SK-N-SH treated with all-trans-retinoic acid at 6 μM for 48 hours (cell line): ENCODE data around the gene CNPY3.

Experiments
- ATAC-seq: fragments of 200-7000 bp; cut with Tn5 transposase; 3 replicates; pipeline ENCODE4 v1.9.1; 2020; ENCODE audit warnings: mild to moderate bottlenecking, moderate library complexity
- ARNTL ChIP-seq: fragments of 450-650 bp; formaldehyde crosslinking; IDR thresholded peaks from 2 replicates; pipeline ENCODE4 v1.5.0; 2020; ENCODE audit warnings: low read depth, mild to moderate bottlenecking, moderate library complexity, borderline replicate concordance
- BACH2 ChIP-seq: fragments of 250-450 bp; sonication (Bioruptor Pico); IDR thresholded peaks from 2 replicates; pipeline ENCODE4 v1.9.0; 2021; ENCODE audit warnings: mild to moderate bottlenecking, borderline replicate concordance
- CSDC2 ChIP-seq: fragments of 250-450 bp; sonication (Bioruptor Pico); IDR thresholded peaks from 2 replicates; pipeline ENCODE4 v1.5.0; 2020; ENCODE audit warnings: mild to moderate bottlenecking, moderate library complexity
- ESRRG ChIP-seq: fragments of 250-450 bp; sonication (Bioruptor Pico); IDR thresholded peaks from 2 replicates; pipeline ENCODE4 v1.6.1; 2021; ENCODE audit warnings: mild to moderate bottlenecking
- GLIS3 ChIP-seq: fragments of 250-450 bp; sonication (Bioruptor Pico); IDR thresholded peaks from 2 replicates; pipeline ENCODE4 v1.5.0; 2020; ENCODE audit warnings: mild to moderate bottlenecking, moderate library complexity
- ISL1 ChIP-seq: fragments of 250-450 bp; sonication (Bioruptor Pico); IDR thresholded peaks from 2 replicates; pipeline ENCODE4 v2.1.2; 2022; ENCODE audit warnings: mild to moderate bottlenecking, moderate library complexity
- OSR1 ChIP-seq: fragments of 250-450 bp; sonication (Bioruptor Pico); IDR thresholded peaks from 2 replicates; pipeline ENCODE4 v1.8.0; 2022; ENCODE audit warnings: moderate library complexity, mild to moderate bottlenecking, inconsistent platforms
- PPARA ChIP-seq: fragments of 250-450 bp; sonication (Bioruptor Pico); IDR thresholded peaks from 2 replicates; pipeline ENCODE4 v1.5.0; 2020; ENCODE audit warnings: mild to moderate bottlenecking, borderline replicate concordance
- SNAI2 ChIP-seq: fragments of 250-450 bp; sonication (Bioruptor Pico); IDR thresholded peaks from 2 replicates; pipeline ENCODE4 v1.5.0; 2020; ENCODE audit warnings: mild to moderate bottlenecking, moderate library complexity
- TCF4 ChIP-seq: fragments of 250-450 bp; sonication (Bioruptor Pico); IDR thresholded peaks from 2 replicates; pipeline ENCODE4 v1.8.0; 2021; ENCODE audit warnings: mild to moderate bottlenecking, moderate library complexity, borderline replicate concordance
- ZFP3 ChIP-seq: fragments of 250-450 bp; sonication (Bioruptor Pico); IDR thresholded peaks from 2 replicates; pipeline ENCODE4 v1.5.0; 2020; ENCODE audit warnings: mild to moderate bottlenecking, moderate library complexity
- ZNF70 ChIP-seq: fragments of 450-650 bp; formaldehyde crosslinking; IDR thresholded peaks from 2 replicates; pipeline ENCODE4 v1.5.0; 2020; ENCODE audit warnings: mild to moderate bottlenecking, moderate library complexity
- ZNF8 ChIP-seq: fragments of 450-650 bp; formaldehyde crosslinking; IDR thresholded peaks from 2 replicates; pipeline ENCODE4 v1.5.0; 2020; ENCODE audit warnings: mild to moderate bottlenecking, moderate library complexity
- TF ChIP-seq, protein P1 (sequence below): fragments of 250-450 bp; sonication (Bioruptor Pico); IDR thresholded peaks from 2 replicates; pipeline ENCODE4 v1.8.0; 2021; ENCODE audit warnings: low read depth, mild to moderate bottlenecking, moderate library complexity, borderline replicate concordance
- TF ChIP-seq, protein P2 (sequence below): fragments of 250-450 bp; sonication (Bioruptor Pico); IDR thresholded peaks from 2 replicates; pipeline ENCODE4 v1.5.1; 2020; ENCODE audit warnings: low read depth, mild to moderate bottlenecking, moderate library complexity
- TF ChIP-seq, protein P3 (sequence below): fragments of 250-450 bp; sonication (Bioruptor Pico); IDR thresholded peaks from 2 replicates; pipeline ENCODE4 v1.5.0; 2020; ENCODE audit warnings: mild to moderate bottlenecking, moderate library complexity
- TF ChIP-seq, protein P4 (sequence below): fragments of 250-450 bp; sonication (Bioruptor Pico); IDR thresholded peaks from 2 replicates; pipeline ENCODE4 v1.5.1; 2021; ENCODE audit warnings: mild to moderate bottlenecking, moderate library complexity

CNPY3 gene

DNA sequence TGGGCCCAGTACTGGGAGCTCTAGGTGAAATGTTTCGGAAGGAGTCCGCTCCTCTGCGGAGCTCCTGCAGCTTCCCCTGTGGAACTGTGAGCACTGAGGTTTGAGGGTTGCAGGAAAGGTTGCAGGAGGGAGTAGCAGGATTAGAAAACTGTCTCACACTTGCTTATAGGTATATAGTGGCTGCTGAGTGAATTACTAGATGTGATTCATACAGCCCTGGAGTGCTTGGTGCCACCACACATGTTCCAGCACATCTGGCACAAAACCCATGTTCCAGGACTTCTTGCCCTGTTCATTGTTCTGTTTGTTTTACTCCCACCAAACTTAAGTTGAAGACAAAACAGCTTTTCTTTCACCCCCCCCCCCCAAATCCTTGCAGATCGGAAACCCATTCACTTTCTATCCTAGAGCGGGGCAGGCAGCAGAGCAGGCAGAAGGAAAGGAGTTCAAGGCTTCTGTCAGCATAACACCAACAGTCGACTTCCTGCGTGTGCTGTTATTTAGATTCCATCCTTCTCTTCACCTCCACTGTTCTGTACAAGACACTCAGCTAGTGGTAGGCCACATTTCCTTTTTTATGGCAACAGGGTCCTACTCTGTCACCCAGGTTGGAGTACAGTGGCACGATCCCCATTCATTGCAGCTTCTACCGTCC, 50.4 kb downstream of the CNPY3 start (continued):
- TF ChIP-seq, protein P1, sequence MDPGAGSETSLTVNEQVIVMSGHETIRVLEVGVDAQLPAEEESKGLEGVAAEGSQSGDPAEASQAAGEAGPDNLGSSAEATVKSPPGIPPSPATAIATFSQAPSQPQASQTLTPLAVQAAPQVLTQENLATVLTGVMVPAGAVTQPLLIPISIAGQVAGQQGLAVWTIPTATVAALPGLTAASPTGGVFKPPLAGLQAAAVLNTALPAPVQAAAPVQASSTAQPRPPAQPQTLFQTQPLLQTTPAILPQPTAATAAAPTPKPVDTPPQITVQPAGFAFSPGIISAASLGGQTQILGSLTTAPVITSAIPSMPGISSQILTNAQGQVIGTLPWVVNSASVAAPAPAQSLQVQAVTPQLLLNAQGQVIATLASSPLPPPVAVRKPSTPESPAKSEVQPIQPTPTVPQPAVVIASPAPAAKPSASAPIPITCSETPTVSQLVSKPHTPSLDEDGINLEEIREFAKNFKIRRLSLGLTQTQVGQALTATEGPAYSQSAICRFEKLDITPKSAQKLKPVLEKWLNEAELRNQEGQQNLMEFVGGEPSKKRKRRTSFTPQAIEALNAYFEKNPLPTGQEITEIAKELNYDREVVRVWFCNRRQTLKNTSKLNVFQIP (CRISPR knock-in tag) = no peak
- TF ChIP-seq BACH2 (no peak), TCF4 (CRISPR knock-in tag) (no peak)

DNA sequence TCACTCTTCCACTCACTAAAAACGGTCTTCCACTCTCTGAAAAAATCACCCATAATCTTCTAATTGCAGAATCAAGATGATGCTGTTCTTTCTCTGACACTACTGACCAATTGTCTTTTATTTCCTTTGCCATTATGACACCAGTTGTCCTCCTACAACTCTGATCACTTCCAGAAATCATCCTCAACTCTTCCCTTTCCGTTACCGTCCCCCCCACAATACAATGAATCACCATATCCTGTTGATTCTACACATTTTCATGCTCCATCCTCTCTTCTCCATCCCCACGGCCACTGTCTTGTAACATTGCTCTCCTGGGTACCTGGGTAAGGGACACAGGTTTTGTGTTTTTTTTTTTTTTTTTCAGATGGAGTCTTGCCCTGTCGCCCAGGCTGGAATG, 52.6 kb downstream of the CNPY3 start:
- no peak for ATAC-seq
- TF ChIP-seq SNAI2 (CRISPR knock-in tag) (no peak), PPARA (CRISPR knock-in tag) (no peak), TCF4 (CRISPR knock-in tag) (no peak), GLIS3 (CRISPR knock-in tag) (no peak)

DNA sequence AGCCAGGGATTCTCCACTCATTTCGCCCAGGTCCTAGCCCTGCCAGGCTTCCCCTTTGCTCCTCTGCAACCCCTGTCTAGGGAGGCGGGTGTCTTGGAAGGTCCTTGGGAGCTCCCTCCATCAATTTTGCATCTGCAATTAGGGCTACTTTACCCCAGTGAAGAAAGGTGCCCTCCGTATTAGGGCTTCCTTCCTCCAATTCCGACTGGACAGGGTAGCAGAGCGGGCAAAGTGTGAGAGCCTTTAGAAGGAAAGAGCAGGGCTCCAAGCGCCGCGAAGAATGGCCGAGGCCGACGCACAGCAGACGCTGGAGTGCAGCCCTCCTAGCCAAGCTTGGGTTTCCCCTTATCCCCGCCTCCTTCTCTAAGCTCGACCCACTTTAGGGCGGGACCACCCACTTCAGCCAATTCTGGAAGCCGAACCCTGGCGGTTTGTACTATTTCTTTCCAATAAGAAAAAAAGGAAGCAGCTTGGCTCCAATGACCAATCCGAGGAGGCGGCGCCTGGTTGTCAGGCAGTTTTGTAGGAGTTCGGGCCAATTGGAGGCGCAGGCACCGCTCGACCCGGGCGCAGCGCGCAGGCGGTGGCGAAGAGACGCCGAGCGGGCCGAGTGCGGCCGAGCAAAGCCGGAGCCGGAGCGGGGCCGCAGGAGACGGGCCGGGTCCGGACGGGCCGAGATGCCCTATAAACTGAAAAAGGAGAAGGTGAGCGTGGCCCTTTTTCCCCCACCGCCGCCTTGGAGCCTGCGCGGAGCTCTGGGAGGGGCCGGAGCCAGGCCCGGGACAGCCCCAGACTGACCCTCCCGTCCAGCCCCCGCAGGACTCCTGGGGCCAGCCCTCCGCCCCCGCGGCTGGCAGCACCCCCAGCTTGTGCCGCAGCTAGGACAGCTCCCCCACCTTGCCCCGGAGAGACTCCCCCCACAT, 55.0 kb downstream of the CNPY3 start, which contains the start of gene PPP2R5D:
Gene PPP2R5D, plus strand, starts transcription at position 570 of the 923 bp plus-strand sequence. Its CDS starts 108 bp downstream, at position 678.
- no peak for TF ChIP-seq GLIS3 (CRISPR knock-in tag)
- TF ChIP-seq ZFP3 (CRISPR knock-in tag) = no peak
- TF ChIP-seq SNAI2 (CRISPR knock-in tag) = no peak
- TF ChIP-seq, protein P2, sequence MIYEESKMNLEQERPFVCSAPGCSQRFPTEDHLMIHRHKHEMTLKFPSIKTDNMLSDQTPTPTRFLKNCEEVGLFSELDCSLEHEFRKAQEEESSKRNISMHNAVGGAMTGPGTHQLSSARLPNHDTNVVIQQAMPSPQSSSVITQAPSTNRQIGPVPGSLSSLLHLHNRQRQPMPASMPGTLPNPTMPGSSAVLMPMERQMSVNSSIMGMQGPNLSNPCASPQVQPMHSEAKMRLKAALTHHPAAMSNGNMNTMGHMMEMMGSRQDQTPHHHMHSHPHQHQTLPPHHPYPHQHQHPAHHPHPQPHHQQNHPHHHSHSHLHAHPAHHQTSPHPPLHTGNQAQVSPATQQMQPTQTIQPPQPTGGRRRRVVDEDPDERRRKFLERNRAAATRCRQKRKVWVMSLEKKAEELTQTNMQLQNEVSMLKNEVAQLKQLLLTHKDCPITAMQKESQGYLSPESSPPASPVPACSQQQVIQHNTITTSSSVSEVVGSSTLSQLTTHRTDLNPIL = no peak
- TF ChIP-seq, protein P3, sequence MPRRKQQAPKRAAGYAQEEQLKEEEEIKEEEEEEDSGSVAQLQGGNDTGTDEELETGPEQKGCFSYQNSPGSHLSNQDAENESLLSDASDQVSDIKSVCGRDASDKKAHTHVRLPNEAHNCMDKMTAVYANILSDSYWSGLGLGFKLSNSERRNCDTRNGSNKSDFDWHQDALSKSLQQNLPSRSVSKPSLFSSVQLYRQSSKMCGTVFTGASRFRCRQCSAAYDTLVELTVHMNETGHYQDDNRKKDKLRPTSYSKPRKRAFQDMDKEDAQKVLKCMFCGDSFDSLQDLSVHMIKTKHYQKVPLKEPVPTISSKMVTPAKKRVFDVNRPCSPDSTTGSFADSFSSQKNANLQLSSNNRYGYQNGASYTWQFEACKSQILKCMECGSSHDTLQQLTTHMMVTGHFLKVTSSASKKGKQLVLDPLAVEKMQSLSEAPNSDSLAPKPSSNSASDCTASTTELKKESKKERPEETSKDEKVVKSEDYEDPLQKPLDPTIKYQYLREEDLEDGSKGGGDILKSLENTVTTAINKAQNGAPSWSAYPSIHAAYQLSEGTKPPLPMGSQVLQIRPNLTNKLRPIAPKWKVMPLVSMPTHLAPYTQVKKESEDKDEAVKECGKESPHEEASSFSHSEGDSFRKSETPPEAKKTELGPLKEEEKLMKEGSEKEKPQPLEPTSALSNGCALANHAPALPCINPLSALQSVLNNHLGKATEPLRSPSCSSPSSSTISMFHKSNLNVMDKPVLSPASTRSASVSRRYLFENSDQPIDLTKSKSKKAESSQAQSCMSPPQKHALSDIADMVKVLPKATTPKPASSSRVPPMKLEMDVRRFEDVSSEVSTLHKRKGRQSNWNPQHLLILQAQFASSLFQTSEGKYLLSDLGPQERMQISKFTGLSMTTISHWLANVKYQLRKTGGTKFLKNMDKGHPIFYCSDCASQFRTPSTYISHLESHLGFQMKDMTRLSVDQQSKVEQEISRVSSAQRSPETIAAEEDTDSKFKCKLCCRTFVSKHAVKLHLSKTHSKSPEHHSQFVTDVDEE = no peak
- no peak for TF ChIP-seq ISL1
- no peak for TF ChIP-seq ESRRG (CRISPR knock-in tag)
- TF ChIP-seq OSR1 (CRISPR knock-in tag) = no peak
- TF ChIP-seq TCF4 (CRISPR knock-in tag) = no peak
- TF ChIP-seq ARNTL (CRISPR knock-in tag) = no peak
- TF ChIP-seq, protein P4, sequence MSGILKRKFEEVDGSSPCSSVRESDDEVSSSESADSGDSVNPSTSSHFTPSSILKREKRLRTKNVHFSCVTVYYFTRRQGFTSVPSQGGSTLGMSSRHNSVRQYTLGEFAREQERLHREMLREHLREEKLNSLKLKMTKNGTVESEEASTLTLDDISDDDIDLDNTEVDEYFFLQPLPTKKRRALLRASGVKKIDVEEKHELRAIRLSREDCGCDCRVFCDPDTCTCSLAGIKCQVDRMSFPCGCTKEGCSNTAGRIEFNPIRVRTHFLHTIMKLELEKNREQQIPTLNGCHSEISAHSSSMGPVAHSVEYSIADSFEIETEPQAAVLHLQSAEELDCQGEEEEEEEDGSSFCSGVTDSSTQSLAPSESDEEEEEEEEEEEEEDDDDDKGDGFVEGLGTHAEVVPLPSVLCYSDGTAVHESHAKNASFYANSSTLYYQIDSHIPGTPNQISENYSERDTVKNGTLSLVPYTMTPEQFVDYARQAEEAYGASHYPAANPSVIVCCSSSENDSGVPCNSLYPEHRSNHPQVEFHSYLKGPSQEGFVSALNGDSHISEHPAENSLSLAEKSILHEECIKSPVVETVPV (CRISPR knock-in tag) = no peak
- TF ChIP-seq CSDC2 (CRISPR knock-in tag) = no peak
- no peak for TF ChIP-seq ZNF70 (CRISPR knock-in tag)
- TF ChIP-seq, protein P1 (CRISPR knock-in tag) = no peak
- TF ChIP-seq ZNF8 (CRISPR knock-in tag) = no peak
- peak; percentile 96 for ATAC-seq
